Upper lobe of right lung (tissue), 1 donor: ENCODE measurements around the gene RPL7A. TPM values are rescaled to one million over a fixed set of nuclear protein-coding genes. Genes with fewer than 3 reads are reported as not detected.
A peak's percentile ranks its signal among the peaks of the same experiment; 100 is the strongest.
"Not testable (repeated sequence)": the region's sequence is repeated elsewhere in the genome, so short reads cannot be mapped to it uniquely, and the experiment has no call there.

Experiments used
- ATAC-seq: fragments of 200-7000 bp; cut with Tn5 transposase; one replicate; pipeline ENCODE4 v1.9.1; 2020; ENCODE audit warnings: mild to moderate bottlenecking, moderate library complexity
- DNase-seq: peaks from one replicate; pipeline ENCODE4 v3.0.0-alpha.2; 2020
- H3K27ac ChIP-seq: fragments of 200-600 bp; one replicate; pipeline ENCODE4 v1.8.0; 2022
- H3K27me3 ChIP-seq: fragments of 200-600 bp; one replicate; pipeline ENCODE4 v1.8.0; 2022; ENCODE audit warnings: mild to moderate bottlenecking
- H3K36me3 ChIP-seq: fragments of 200-600 bp; one replicate; pipeline ENCODE4 v1.8.0; 2022
- H3K4me1 ChIP-seq: fragments of 200-600 bp; one replicate; pipeline ENCODE4 v1.8.0; 2022
- H3K4me3 ChIP-seq: fragments of 200-600 bp; one replicate; pipeline ENCODE4 v1.8.0; 2022; ENCODE audit warnings: mild to moderate bottlenecking
- H3K9me3 ChIP-seq: fragments of 200-600 bp; one replicate; pipeline ENCODE4 v1.8.0; 2022
- CTCF ChIP-seq: fragments of 200-600 bp; IDR thresholded peaks from one replicate; pipeline ENCODE4 v1.8.0; 2022; ENCODE audit warnings: antibody characterized with exemption
- intact Hi-C: fragments of 100-400 bp; cut with DNase I; formaldehyde crosslinking; loops from one replicate; pipeline ENCODE4 v1.11.0; 2022
- total RNA-seq: library from RNA; stranded (reverse); fragmentation: NEBNext Ultra II Directional; extraction: Animal tissue kit (Norgen Biotek cat#: 25700); gene quantifications from one replicate; pipeline ENCODE4 v1.2.1, GENCODE V29; 2021
- donor health status: DM: no; HTN: yes; CAD: no; lungs with severe emphysema.

Gene RPL7A
- total RNA-seq, 1 donor from 2014 or later, result 1,380 TPM

- no peak for TF ChIP-seq CTCF
- Histone ChIP-seq H3K27me3 (no peaks in the 10 kb centered on the region), H3K4me3 (no peak overlapping the region), H3K27ac (no peak overlapping the region), H3K4me1 (no peaks in the 10 kb centered on the region), H3K36me3 (no peaks in the 10 kb centered on the region), H3K9me3 (no peaks in the 10 kb centered on the region)
- ATAC-seq, result no peak
- intact Hi-C loops, result no loop called here
- DNase-seq, result peak; percentile 48
Observed at GRCh38 chr9:133323991-133324703, 23.9 kb upstream of the RPL7A start.

- H3K27ac ChIP-seq, ATAC-seq, H3K27me3 ChIP-seq, H3K9me3 ChIP-seq, DNase-seq, intact Hi-C loops, H3K4me3 ChIP-seq, H3K4me1 ChIP-seq: not testable (repeated sequence)
- peaks cover 20% of the 10 kb centered on the region for H3K36me3 ChIP-seq
Observed at GRCh38 chr9:133327021-133327420, 21.0 kb upstream of the RPL7A start.

GRCh38 chr9:133327834-133328484 lies 20.1 kb upstream of the RPL7A start:
- intact Hi-C loops, result no loop called here
- no peak for ATAC-seq
- peak; percentile 38 for DNase-seq
- Histone ChIP-seq H3K9me3 (no peaks in the 10 kb centered on the region), H3K4me1 (no peaks in the 10 kb centered on the region), H3K36me3 (peaks cover 30% of the 10 kb centered on the region), H3K27ac (no peak overlapping the region), H3K27me3 (no peaks in the 10 kb centered on the region), H3K4me3 (no peak overlapping the region)
- TF ChIP-seq CTCF, result no peak

GRCh38 chr9:133329306-133330156 lies 18.5 kb upstream of the RPL7A start:
- not testable (repeated sequence) for H3K27me3 ChIP-seq, H3K4me1 ChIP-seq, H3K4me3 ChIP-seq, ATAC-seq, H3K27ac ChIP-seq, H3K9me3 ChIP-seq
- TF ChIP-seq CTCF, result peak; percentile 65
- intact Hi-C loops, result loop anchor here (10.0 kb wide), 1 partner anchor 145 kb away; no protein-coding TSS in a partner anchor
- peak; percentile 71 for DNase-seq
- peaks cover 45% of the 10 kb centered on the region for H3K36me3 ChIP-seq

GRCh38 chr9:133331221-133331620 lies 16.8 kb upstream of the RPL7A start:
- DNase-seq (peak; percentile 58), ATAC-seq (no peak)
- no peak overlapping the region for H3K4me3 ChIP-seq
- no peak for TF ChIP-seq CTCF
- intact Hi-C loops, result loop anchor here (10.0 kb wide), 1 partner anchor 146 kb away; no protein-coding TSS in a partner anchor
- no peaks in the 10 kb centered on the region for H3K27me3 ChIP-seq
- peaks cover 14% of the 10 kb centered on the region for H3K4me1 ChIP-seq
- H3K27ac ChIP-seq, result no peak overlapping the region
- no peaks in the 10 kb centered on the region for H3K9me3 ChIP-seq
- peaks cover 47% of the 10 kb centered on the region for H3K36me3 ChIP-seq
